Cardiac muscle cell (in vitro differentiated cells and primary cell): Measurements from ENCODE around the gene RTP3. TPM values are rescaled to one million over a fixed set of nuclear protein-coding genes. Genes with fewer than 3 reads are reported as not detected.
A peak's percentile ranks its signal among the peaks of the same experiment; 100 is the strongest.

Experiments used
- DNase-seq, 2 donors: peaks; one replicate each; pipeline versions ENCODE4 v3.0.0 to v3.0.0-alpha.2; 2010 to 2017; ENCODE audit warnings: low read depth in 1 of 2, low spot score in 1 of 2
- H3K27ac ChIP-seq: fragments of 200-600 bp; sonication (generic); 2 replicates; pipeline ENCODE4 v1.5.1; 2016
- H3K27me3 ChIP-seq: fragments of 200-600 bp; sonication (generic); 2 replicates; pipeline ENCODE4 v1.6.0; 2016; ENCODE audit warnings: control low read depth
- H3K36me3 ChIP-seq: fragments of 200-600 bp; sonication (generic); 2 replicates; pipeline ENCODE4 v1.5.1; 2016; ENCODE audit warnings: control low read depth
- H3K4me1 ChIP-seq: fragments of 200-600 bp; sonication (generic); 2 replicates; pipeline ENCODE4 v1.8.1; 2017; ENCODE audit warnings: low read depth, mild to moderate bottlenecking, mixed run types
- H3K4me3 ChIP-seq: fragments of 200-600 bp; sonication (generic); 2 replicates; pipeline ENCODE4 v1.5.1; 2016; ENCODE audit warnings: mild to moderate bottlenecking
- H3K9me3 ChIP-seq: fragments of 200-600 bp; sonication (generic); 2 replicates; pipeline ENCODE4 v1.5.1; 2017; ENCODE audit warnings: low read depth, mild to moderate bottlenecking, control low read depth
- CTCF ChIP-seq: IDR thresholded peaks from 2 replicates; pipeline ENCODE4 v1.5.1; 2012; ENCODE audit warnings: low read depth, mild to moderate bottlenecking, low read length
- polyA plus RNA-seq: library from polyadenylated mRNA; unstranded; fragments of >200 nt; fragmentation: Nextera tagmentation; extraction: Ambion mirVana; gene quantifications from 2 replicates; pipeline ENCODE4 v1.2.1, GENCODE V29; 2016
- total RNA-seq: library from RNA; depleted of rRNA; stranded (reverse); fragments of >200 nt; gene quantifications from 2 replicates; pipeline ENCODE4 v1.2.3, GENCODE V29; 2016

The RTP3 gene
- total and polyA plus RNA-seq, 2 experiments from 2014 or later, result not detected

DNA sequence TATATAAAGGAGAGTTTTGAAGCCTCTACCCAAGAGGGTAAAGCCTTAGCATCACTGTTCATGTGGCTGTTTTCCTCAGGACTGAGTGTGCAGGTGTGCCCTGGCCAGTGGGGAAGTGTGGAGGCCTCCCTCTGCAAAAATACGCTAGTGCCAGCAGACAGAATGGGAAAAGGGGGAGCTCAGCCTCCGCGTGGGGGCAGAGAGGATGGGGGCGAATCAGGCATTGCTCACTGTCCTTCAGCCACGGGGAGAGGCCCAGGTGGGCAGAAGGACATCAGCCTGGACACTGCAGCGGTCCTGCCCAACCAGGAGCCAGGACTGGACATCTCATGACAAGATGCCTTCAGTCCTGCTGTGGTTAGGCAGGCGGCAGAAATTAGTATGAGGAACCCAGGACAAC, 43.2 kb upstream of the RTP3 start:
- DNase-seq, result no peak
- TF ChIP-seq CTCF, result no peak
- no peaks in the 10 kb centered on the region for H3K27me3 ChIP-seq
- H3K9me3 ChIP-seq, result no peaks in the 10 kb centered on the region
- H3K27ac ChIP-seq, result no peak overlapping the region
- H3K4me3 ChIP-seq, result no peak overlapping the region
- H3K36me3 ChIP-seq, result no peaks in the 10 kb centered on the region
- peaks cover 6% of the 10 kb centered on the region for H3K4me1 ChIP-seq

- no peak overlapping the region for H3K4me3 ChIP-seq
- H3K27ac ChIP-seq, result no peak overlapping the region
- no peak for DNase-seq
- no peaks in the 10 kb centered on the region for H3K27me3 ChIP-seq
- H3K9me3 ChIP-seq, result no peaks in the 10 kb centered on the region
- H3K36me3 ChIP-seq, result no peaks in the 10 kb centered on the region
- H3K4me1 ChIP-seq, result peaks cover 5% of the 10 kb centered on the region
- no peak for TF ChIP-seq CTCF
Observed at GRCh38 chr3:46455231-46456115, 42.3 kb upstream of the RTP3 start.

DNA sequence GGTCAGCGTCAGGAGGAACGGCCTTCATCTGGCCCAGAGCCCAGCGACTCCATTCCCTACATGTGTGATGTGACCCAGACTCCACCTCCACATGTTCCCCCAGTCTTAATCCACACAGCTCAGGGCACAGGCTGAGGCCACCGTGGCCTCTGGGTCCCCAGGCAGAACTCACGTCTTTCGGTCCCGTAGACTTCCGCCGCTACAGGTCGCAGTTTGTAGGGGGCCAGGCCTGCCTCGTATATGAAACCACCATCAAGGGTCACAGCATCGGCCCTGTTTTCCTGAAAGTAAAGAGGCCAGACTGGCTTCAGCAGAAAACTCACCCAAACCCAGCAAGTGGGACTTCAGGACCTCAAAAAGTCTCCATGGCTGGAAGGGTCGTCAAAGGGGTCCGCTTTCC, 41.7 kb upstream of the RTP3 start:
- Histone ChIP-seq H3K36me3 (no peaks in the 10 kb centered on the region), H3K27me3 (no peaks in the 10 kb centered on the region), H3K4me3 (no peak overlapping the region), H3K9me3 (no peaks in the 10 kb centered on the region), H3K4me1 (no peaks in the 10 kb centered on the region), H3K27ac (no peak overlapping the region)
- no peak for TF ChIP-seq CTCF
- no peak for DNase-seq

- no peak for DNase-seq
- no peak for TF ChIP-seq CTCF
- peaks cover 28% of the 10 kb centered on the region for H3K27me3 ChIP-seq
- H3K4me3 ChIP-seq, result no peak overlapping the region
- H3K4me1 ChIP-seq, result no peaks in the 10 kb centered on the region
- no peak overlapping the region for H3K27ac ChIP-seq
- H3K36me3 ChIP-seq, result no peaks in the 10 kb centered on the region
- no peaks in the 10 kb centered on the region for H3K9me3 ChIP-seq
Observed at GRCh38 chr3:46460051-46460450, 37.7 kb upstream of the RTP3 start.

DNA sequence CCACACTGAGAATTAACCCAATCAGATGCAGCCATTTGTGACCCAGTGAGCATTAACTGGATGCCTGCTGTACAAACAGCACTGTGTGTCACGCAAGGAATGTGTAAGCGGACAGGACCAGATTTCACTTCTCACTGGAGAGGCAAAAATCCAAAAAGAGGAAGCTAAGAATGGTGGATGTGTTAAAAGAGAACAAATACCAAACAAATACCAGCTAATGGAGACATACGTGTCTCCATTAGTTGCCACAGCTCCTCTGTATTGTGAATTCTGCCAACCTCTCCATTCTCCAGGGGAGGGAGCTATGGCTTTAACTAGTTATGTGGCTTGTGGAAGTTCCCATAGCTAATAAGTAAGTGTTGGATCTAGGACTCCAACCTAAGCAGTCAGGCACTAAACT, 35.7 kb upstream of the RTP3 start:
- peak in 1 of 2 donors; percentile 18 for DNase-seq
- no peak overlapping the region for H3K27ac ChIP-seq
- H3K4me1 ChIP-seq, result no peaks in the 10 kb centered on the region

More for the DNA sequence above, 35.7 kb upstream of the RTP3 start:
- Histone ChIP-seq H3K9me3 (no peaks in the 10 kb centered on the region), H3K27me3 (peaks cover 47% of the 10 kb centered on the region), H3K4me3 (no peak overlapping the region), H3K36me3 (no peaks in the 10 kb centered on the region)
- TF ChIP-seq CTCF, result peak; percentile 10
